ENCODE data around the gene SPRED1. TPM values are rescaled to one million over a fixed set of nuclear protein-coding genes. Genes with fewer than 3 reads are reported as not detected.

The SPRED1 gene
- 10 to 100 TPM; 32.8 to 36.5 (median 34.6) TPM for polyA plus RNA-seq (ENCODE audit: insufficient read length in 3 of 3)

GRCh38 chr15:38252481-38253350 is at the start of gene SPRED1:
SPRED1 (plus strand) TSS chr15:38252836; CDS start chr15:38253186, 350 bp downstream.
- DNase-seq (ENCODE audit: low read depth in 3 of 3, low spot score in 2 of 3): peak in 1 of 3 donors; percentile 53

DNA sequence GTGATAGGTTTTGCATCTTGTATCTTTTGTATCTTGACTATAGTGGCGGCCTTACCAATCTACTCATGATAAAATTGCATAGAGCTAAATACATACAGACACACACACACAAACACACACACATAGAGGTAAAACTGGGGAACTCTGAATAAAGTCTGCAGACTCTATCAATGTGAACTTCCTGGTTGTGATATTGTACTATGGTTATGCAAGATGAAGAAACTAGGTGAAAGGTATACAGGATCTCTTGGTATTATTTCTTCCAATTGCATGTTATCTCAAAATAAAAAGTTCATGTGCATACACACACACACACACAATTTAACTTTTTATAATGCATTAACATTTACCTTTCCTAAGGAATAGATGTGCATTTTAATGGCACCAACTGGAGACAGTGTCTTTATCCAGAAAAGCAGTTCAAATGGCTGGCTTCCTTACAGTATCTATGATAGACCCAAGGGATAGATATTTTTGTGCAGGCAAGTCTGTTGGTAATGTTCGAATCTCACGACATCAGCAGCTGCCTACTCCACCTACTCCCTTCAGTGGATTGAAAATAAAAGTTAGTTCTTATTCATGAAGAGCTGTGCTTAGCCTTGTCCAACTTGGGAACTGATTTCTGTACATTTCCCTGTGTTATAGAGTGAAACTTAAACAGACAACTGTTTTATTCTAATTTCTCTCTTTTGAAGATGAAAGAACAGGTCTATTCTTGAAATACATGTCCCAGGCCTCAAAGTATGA is 46.9 kb upstream of the SPRED1 start:
- no peak for DNase-seq (ENCODE audit: low read depth in 3 of 3, low spot score in 2 of 3)

GRCh38 chr15:38207621-38208020 is 45.0 kb upstream of the SPRED1 start:
- DNase-seq (ENCODE audit: low read depth in 3 of 3, low spot score in 2 of 3): no peak

DNA sequence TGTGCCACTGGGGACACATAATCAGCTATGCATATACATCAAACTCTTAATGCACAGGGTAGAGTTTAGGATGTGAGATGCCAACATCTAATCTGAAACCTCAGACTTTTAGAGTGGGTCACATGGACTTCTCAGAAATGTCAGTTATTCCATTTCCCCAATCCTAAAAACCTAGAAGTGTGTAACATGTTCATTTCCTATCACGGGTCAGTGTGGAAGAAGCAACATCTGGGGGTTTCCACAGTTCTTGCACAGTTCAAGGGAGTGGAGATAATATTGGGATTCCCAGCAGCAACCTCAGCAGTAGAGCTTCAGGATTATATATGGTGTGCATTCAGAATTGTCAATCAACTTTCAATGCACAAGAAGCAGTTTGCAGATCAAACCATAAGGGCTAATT is 44.4 kb upstream of the SPRED1 start:
- no peak for DNase-seq (ENCODE audit: low read depth in 3 of 3, low spot score in 2 of 3)

- DNase-seq (ENCODE audit: low read depth in 3 of 3, low spot score in 2 of 3): no peak
These were observed 43.9 kb upstream of the SPRED1 start for GRCh38 chr15:38208779-38209178.

- DNase-seq (ENCODE audit: low read depth in 3 of 3, low spot score in 2 of 3): no peak
These were observed 41.4 kb upstream of the SPRED1 start for GRCh38 chr15:38211249-38211648.

GRCh38 chr15:38211811-38212210 is 40.8 kb upstream of the SPRED1 start:
- no peak for DNase-seq (ENCODE audit: low read depth in 3 of 3, low spot score in 2 of 3)

- no peak for DNase-seq (ENCODE audit: low read depth in 3 of 3, low spot score in 2 of 3)
These were observed 39.8 kb upstream of the SPRED1 start for GRCh38 chr15:38212729-38213351.

GRCh38 chr15:38213356-38213755 is 39.3 kb upstream of the SPRED1 start:
- DNase-seq (ENCODE audit: low read depth in 3 of 3, low spot score in 2 of 3): no peak

GRCh38 chr15:38215707-38216106 is 36.9 kb upstream of the SPRED1 start:
- DNase-seq (ENCODE audit: low read depth in 3 of 3, low spot score in 2 of 3): no peak

DNA sequence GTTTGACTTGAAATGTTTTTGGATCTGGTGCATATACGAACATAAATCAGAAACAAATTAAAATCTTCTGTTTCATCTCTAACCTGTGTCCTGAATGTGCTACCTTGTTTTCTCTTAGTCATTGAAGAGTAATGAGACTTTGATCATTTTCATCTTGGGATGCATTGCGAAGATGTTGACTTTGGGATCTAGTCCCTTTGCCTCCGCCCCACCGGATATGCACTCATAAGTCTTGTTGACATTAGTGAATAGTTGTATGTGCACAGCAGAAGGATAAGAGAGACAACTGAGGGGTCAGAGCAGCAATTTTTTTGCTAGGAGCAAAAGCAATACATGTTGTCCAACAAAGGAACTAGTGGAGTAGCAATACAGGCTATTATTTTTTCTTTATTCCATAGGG is 35.9 kb upstream of the SPRED1 start:
- no peak for DNase-seq (ENCODE audit: low read depth in 3 of 3, low spot score in 2 of 3)

DNA sequence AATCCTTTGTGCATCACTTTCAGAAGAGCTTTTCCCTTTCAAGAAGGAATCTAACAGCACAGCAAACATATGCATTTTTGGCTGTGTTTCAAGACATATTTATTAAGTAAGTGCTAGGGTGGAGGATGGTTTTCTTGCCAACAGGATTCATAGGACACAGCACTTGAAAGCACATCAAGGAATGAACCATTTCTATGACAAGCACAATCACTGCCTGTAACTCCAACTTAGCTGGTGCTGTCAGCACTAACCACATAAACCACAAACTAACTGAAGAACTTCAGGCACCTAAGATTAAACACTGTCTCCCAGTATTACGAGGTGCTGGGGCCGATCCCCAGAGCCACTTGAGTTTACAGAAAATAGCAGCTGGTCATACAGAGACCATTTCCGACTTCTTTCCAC is 35.4 kb upstream of the SPRED1 start:
- DNase-seq (ENCODE audit: low read depth in 3 of 3, low spot score in 2 of 3): no peak

- no peak for DNase-seq (ENCODE audit: low read depth in 3 of 3, low spot score in 2 of 3)
These were observed 34.6 kb upstream of the SPRED1 start for GRCh38 chr15:38217788-38218609.

DNA sequence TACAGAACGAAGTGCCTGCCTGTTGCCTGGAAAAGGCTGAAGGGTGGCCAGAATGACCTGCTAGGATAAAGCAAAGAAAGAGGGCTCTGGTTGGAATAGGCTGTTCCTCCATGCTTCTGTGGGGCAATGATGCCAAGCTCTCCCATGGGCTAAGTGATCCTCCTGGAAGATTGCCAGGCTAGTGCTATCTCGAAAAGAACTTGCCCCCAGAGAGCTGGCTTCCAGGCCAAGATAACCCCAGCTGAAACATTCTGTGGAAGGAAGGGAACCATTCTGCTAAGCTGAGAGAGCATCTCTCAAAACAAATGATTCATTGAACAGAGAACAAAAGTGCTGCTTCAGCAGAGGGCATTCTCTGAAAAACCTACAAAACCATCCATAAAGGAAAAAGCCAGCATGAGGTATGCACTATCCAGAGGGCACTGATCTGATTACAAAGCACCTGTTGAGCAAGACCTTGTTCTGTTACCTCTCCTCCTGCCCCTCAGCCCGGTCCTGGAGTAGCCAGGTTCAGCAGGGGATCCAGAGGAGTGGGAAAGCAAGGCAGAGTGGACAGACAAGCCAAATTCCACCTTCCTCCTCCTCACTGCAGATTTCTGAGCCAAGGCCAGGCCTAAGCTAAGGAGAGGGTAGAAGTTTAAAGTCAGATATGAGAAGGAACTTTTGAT is 31.9 kb upstream of the SPRED1 start:
- DNase-seq (ENCODE audit: low read depth in 3 of 3, low spot score in 2 of 3): no peak

GRCh38 chr15:38224486-38224885 is 28.1 kb upstream of the SPRED1 start:
- no peak for DNase-seq (ENCODE audit: low read depth in 3 of 3, low spot score in 2 of 3)

GRCh38 chr15:38225381-38225780 is 27.3 kb upstream of the SPRED1 start:
- no peak for DNase-seq (ENCODE audit: low read depth in 3 of 3, low spot score in 2 of 3)

DNA sequence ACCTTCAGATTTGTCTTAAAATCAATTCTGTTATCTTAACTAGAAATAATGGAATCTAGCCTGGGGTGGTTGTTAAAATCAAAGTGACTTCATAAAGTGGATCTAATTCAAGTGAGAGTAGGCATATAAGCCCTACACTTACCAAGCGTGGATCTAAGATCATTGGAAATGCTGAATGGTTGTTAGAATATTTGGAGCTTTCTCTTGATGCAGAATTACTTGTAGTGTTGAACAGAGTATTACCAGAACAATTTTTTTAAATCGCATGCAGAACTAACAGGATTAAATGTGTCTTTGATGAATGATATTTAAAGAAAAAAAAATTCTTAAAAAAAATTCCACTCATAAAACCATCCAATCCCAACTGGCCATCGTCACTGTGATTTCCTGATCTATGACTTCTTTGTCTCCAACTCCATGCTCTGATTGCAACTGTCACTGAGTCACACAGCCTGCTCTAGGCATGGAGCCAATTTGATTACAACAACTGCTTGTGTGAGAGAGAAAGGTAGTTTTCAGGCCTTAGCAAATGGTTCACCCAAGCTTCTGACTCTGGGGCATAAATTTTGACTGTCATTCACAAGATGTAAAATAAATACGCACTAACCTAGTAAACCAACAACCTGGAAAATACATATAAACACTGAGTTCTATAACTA is 25.9 kb upstream of the SPRED1 start:
- no peak for DNase-seq (ENCODE audit: low read depth in 3 of 3, low spot score in 2 of 3)

DNA sequence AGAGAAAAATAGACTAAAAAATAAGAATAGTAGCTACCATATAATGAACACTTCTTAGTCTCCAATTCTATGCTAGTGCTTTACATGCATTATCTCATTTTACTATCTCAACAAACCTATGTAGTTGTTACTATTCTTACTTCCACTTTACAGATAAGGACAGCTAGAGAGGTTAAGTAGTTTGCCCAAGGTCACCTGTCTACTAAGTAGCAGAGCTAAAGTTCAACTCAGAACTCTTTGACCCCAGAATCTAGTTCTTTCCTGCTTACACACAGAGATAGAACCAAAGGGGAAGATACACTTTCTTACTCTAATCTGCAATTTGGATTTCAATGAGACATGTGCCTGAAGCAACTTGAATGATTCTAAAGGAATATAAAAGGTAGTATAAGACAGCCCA is 24.7 kb upstream of the SPRED1 start:
- no peak for DNase-seq (ENCODE audit: low read depth in 3 of 3, low spot score in 2 of 3)

DNA sequence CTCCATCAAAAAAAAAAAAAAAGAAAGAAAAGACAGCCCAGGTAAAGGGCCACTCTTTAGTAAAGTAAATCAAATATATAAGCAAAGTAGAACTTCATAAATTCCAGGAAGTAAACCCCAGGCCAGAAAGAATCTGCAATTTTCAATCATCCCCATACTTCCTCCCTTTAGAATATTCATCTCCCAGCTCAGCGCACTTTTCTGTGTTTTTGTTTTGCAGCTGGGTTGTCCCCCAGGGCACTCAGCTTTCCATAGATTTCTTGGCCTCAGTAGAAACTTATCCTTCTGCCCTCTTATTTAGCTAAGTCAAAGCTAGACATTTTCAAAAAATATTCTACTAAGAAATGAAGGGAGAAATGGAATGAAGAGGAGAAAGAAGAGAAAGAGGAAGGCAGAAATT is 24.0 kb upstream of the SPRED1 start:
- DNase-seq (ENCODE audit: low read depth in 3 of 3, low spot score in 2 of 3): no peak
